GM12878 (cell line): Measurements from ENCODE around the gene ITGBL1. TPM values are rescaled to one million over a fixed set of nuclear protein-coding genes. Genes with fewer than 3 reads are reported as not detected.
A peak's percentile ranks its signal among the peaks of the same experiment; 100 is the strongest.

ENCODE experiments used
- ATAC-seq: fragments of 200-7000 bp; cut with Tn5 transposase; 3 replicates; pipeline ENCODE4 v1.9.1; 2020; ENCODE audit warnings: mild to moderate bottlenecking, moderate library complexity
- BruUV-seq: library from RNA; stranded (reverse); fragments of 400-500 nt; replicated peaks from 2 replicates; lab custom pipeline; 2021; lab: Mats Ljungman, UMichigan
- CTCF ChIA-PET: fragments of 300-600 bp; sonication (Branson Sonifier 250); formaldehyde crosslinking; extraction: SDS; loops from one replicate; lab custom pipeline; 2021; ENCODE audit warnings: inconsistent platforms; lab: Yijun Ruan, JAX
- POLR2A ChIA-PET: fragments of 350-600 bp; formaldehyde crosslinking; extraction: SDS; loops from one replicate; lab custom pipeline; 2021; ENCODE audit warnings: inconsistent platforms; lab: Charles Lee
- RAD21 ChIA-PET: fragments of 300-600 bp; sonication (Branson Sonifier 250); formaldehyde crosslinking; loops from one replicate; lab custom pipeline; 2023; ENCODE audit warnings: antibody characterized with exemption; ENCODE audit not compliant: unreplicated experiment; lab: Charles Lee
- SMC1A ChIA-PET: fragments of 300-600 bp; sonication (Branson Sonifier 250); formaldehyde crosslinking; loops from one replicate; lab custom pipeline; 2023; ENCODE audit not compliant: unreplicated experiment, uncharacterized antibody; lab: Charles Lee
- DNase-seq: peaks from one replicate; pipeline ENCODE4 v3.0.0-alpha.2; 2011; ENCODE audit warnings: low read depth, low spot score
- FAIRE-seq: peaks from 3 replicates; lab custom pipeline; 2011; peaks lifted over from hg19 to GRCh38; lab: Jason Lieb, UNC
- H2AFZ ChIP-seq: 2 replicates; pipeline ENCODE4 v1.6.0; 2011; ENCODE audit warnings: low read depth, low read length, control low read depth; ENCODE audit not compliant: control insufficient read depth
- H3K27ac ChIP-seq: 2 replicates; pipeline ENCODE4 v1.5.1; 2011; ENCODE audit warnings: control low read depth; ENCODE audit not compliant: control insufficient read depth, insufficient read depth
- H3K27me3 ChIP-seq, 2 experiments: replicated peaks in 1 of 2; 2 replicates each; pipeline versions ENCODE4 v1.6.0 to v1.6.1; 2011; ENCODE audit warnings: low read length in 1 of 2; ENCODE audit not compliant: control insufficient read depth in 2 of 2, insufficient read depth in 2 of 2
- H3K36me3 ChIP-seq, 2 experiments: 2 replicates each; pipeline ENCODE4 v1.5.1; 2011; ENCODE audit warnings: low read length in 1 of 2; ENCODE audit not compliant: control insufficient read depth in 2 of 2, insufficient read depth in 2 of 2
- H3K4me1 ChIP-seq: 2 replicates; pipeline ENCODE4 v1.6.1; 2011; ENCODE audit warnings: mild to moderate bottlenecking, low read length, moderate library complexity, mixed read lengths; ENCODE audit not compliant: control insufficient read depth, insufficient read depth
- H3K4me2 ChIP-seq: 2 replicates; pipeline ENCODE4 v1.6.0; 2011; ENCODE audit warnings: control low read depth; ENCODE audit not compliant: control insufficient read depth, insufficient read depth
- H3K4me3 ChIP-seq: fragments of 200-600 bp; sonication (generic); 2 replicates; pipeline ENCODE4 v1.5.1; 2016
- H3K79me2 ChIP-seq: 2 replicates; pipeline ENCODE4 v1.6.0; 2011; ENCODE audit warnings: low read length; ENCODE audit not compliant: control insufficient read depth, insufficient read depth
- H3K9ac ChIP-seq: 2 replicates; pipeline ENCODE4 v1.8.0; 2011; ENCODE audit warnings: low read length, control low read depth, mixed read lengths; ENCODE audit not compliant: control insufficient read depth, insufficient read depth
- H3K9me3 ChIP-seq: replicated peaks from 3 replicates; pipeline ENCODE4 v1.5.1; 2011; ENCODE audit warnings: mild to moderate bottlenecking, low read length; ENCODE audit not compliant: control insufficient read depth, insufficient read depth
- H4K20me1 ChIP-seq: 2 replicates; pipeline ENCODE4 v1.6.0; 2011; ENCODE audit not compliant: control insufficient read depth, insufficient read depth
- CEBPB ChIP-seq, 2 experiments: fragments of 150-350 bp in 1 of 2; IDR thresholded peaks; 2 replicates each; pipeline ENCODE4 v1.6.1; 2012 to 2014; ENCODE audit warnings: low read depth in 2 of 2, low read length in 2 of 2, borderline replicate concordance in 1 of 2, inconsistent platforms in 1 of 2
- CHD1 ChIP-seq: IDR thresholded peaks from 2 replicates; pipeline ENCODE4 v1.6.1; 2012; ENCODE audit warnings: low read depth, low read length, improper control_type of control experiment
- KDM1A ChIP-seq: fragments of 200-600 bp; sonication (generic); IDR thresholded peaks from 2 replicates; pipeline ENCODE4 v1.6.1; 2016; ENCODE audit warnings: borderline replicate concordance
- POLR2A ChIP-seq: IDR thresholded peaks from 2 replicates; pipeline ENCODE4 v1.6.1; 2011; ENCODE audit warnings: low read depth, mild to moderate bottlenecking, low read length
- SMAD5 ChIP-seq: IDR thresholded peaks from 2 replicates; pipeline ENCODE4 v1.6.1; 2016; ENCODE audit warnings: antibody characterized with exemption, low read depth
- SP1 ChIP-seq: IDR thresholded peaks from one replicate; pipeline ENCODE4 v1.6.1; 2011; ENCODE audit warnings: low read depth, low read length
- ZNF207 ChIP-seq: fragments of 450-650 bp; IDR thresholded peaks from 2 replicates; pipeline ENCODE4 v1.6.1; 2014; ENCODE audit warnings: antibody characterized with exemption, mild to moderate bottlenecking, borderline replicate concordance
- ZNF622 ChIP-seq: fragments of 450-650 bp; IDR thresholded peaks from 2 replicates; pipeline ENCODE4 v1.6.1; 2017; ENCODE audit warnings: mild to moderate bottlenecking, inconsistent platforms
- WGBS: methylation state at CpG from one replicate; pipeline ENCODE4 v1.1.6; 2016; ENCODE audit warnings: low lambda C conversion rate; ENCODE audit not compliant: insufficient replicate concordance, insufficient coverage; ENCODE audit errors: missing lambda C conversion rate; 5-methylcytosine and 5-hydroxymethylcytosine counted together
- in situ Hi-C: fragments of 300-500 bp; cut with MboI; formaldehyde crosslinking; loops from 9 replicates; pipeline ENCODE4 v1.14.3; 2018; ENCODE audit warnings: mixed read lengths
- intact Hi-C: fragments of 100-400 bp; cut with micrococcal nuclease; formaldehyde crosslinking; loops from one replicate; pipeline ENCODE4 v1.14.2; 2022; ENCODE audit not compliant: unreplicated experiment
- polyA plus RNA-seq, 11 experiments: library from polyadenylated mRNA; depleted of rRNA in 4 of 11; unstranded in 6 of 11; stranded (reverse) in 5 of 11; fragments of >200 nt; fragmentation: Nextera tagmentation in 4 of 11; fragmentation: Illumina TruSeq in 1 of 11; extraction: Ambion mirVana in 4 of 11; extraction: Trizol in 1 of 11; gene quantifications; 1 replicate in 1 of 11; 2 replicates in 10 of 11; pipeline versions ENCODE4 v1.2.1 to v1.2.3, GENCODE V29; 2011 to 2016; ENCODE audit warnings: inconsistent platforms in 2 of 11, missing spikeins in 2 of 11, low read depth in 1 of 11
- total RNA-seq, 4 experiments: library from RNA; depleted of rRNA in 3 of 4; stranded (reverse); fragments of >200 nt in 3 of 4; fragmentation: Illumina TruSeq in 1 of 4; extraction: Trizol in 1 of 4; gene quantifications; 2 replicates each; pipeline versions ENCODE4 v1.2.1 to v1.2.3, GENCODE V29; 2013 to 2021
- TF ChIP-seq, protein P1 (sequence below): fragments of 450-650 bp; formaldehyde crosslinking; IDR thresholded peaks from 2 replicates; pipeline ENCODE4 v1.4.0; 2020; ENCODE audit warnings: mild to moderate bottlenecking, moderate library complexity
- TF ChIP-seq, protein P2 (sequence below): fragments of 450-650 bp; IDR thresholded peaks from 2 replicates; pipeline ENCODE4 v1.6.1; 2017; ENCODE audit warnings: low read depth, mild to moderate bottlenecking, moderate library complexity
- TF ChIP-seq, protein P3 (sequence below): fragments of 450-650 bp; IDR thresholded peaks from 2 replicates; pipeline ENCODE4 v1.6.1; 2017; ENCODE audit warnings: mild to moderate bottlenecking, low read depth, inconsistent platforms; ENCODE audit not compliant: poor library complexity, severe bottlenecking
- TF ChIP-seq, protein P4 (sequence below): IDR thresholded peaks from 2 replicates; pipeline ENCODE4 v1.6.1; 2011; ENCODE audit warnings: low read depth, low read length, improper control_type of control experiment, borderline replicate concordance

Gene ITGBL1
- total and polyA plus RNA-seq, 10 of the 15 experiments (the other 5 are each of a cell fraction or from before 2014, with no cell fraction given), result 0.17 to 2.8 (median 0.28) TPM; not detected in 3

DNA sequence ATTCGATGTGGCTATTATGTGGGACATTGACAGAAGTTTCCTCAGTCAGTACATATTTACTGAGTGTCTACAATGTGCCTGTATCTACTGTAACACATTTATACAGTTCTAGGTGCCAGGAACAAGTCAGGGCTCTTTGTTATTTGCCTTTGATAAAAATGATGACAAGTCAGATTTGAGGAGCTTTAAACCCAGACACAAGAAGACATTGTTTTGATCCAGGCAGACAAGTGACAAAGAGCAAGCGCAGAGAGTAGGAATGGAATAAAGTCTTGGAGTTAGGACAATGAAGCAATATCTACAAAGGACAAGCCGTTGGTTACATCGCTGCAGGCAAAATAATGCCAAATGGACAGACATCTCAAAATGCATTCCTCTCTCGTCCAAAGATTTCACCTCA lies 70.1 kb downstream of the ITGBL1 start (continued):
- TF ChIP-seq, protein P1, sequence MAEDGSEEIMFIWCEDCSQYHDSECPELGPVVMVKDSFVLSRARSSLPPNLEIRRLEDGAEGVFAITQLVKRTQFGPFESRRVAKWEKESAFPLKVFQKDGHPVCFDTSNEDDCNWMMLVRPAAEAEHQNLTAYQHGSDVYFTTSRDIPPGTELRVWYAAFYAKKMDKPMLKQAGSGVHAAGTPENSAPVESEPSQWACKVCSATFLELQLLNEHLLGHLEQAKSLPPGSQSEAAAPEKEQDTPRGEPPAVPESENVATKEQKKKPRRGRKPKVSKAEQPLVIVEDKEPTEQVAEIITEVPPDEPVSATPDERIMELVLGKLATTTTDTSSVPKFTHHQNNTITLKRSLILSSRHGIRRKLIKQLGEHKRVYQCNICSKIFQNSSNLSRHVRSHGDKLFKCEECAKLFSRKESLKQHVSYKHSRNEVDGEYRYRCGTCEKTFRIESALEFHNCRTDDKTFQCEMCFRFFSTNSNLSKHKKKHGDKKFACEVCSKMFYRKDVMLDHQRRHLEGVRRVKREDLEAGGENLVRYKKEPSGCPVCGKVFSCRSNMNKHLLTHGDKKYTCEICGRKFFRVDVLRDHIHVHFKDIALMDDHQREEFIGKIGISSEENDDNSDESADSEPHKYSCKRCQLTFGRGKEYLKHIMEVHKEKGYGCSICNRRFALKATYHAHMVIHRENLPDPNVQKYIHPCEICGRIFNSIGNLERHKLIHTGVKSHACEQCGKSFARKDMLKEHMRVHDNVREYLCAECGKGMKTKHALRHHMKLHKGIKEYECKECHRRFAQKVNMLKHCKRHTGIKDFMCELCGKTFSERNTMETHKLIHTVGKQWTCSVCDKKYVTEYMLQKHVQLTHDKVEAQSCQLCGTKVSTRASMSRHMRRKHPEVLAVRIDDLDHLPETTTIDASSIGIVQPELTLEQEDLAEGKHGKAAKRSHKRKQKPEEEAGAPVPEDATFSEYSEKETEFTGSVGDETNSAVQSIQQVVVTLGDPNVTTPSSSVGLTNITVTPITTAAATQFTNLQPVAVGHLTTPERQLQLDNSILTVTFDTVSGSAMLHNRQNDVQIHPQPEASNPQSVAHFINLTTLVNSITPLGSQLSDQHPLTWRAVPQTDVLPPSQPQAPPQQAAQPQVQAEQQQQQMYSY (CRISPR knock-in tag), result no peak
- TF ChIP-seq POLR2A, result no peak
- no peak for TF ChIP-seq CEBPB (IDR thresholded peaks at IDR 0.05; ENCODE audit: borderline replicate concordance in 1 of 2, low read depth in 2 of 2, low read length in 2 of 2)

DNA sequence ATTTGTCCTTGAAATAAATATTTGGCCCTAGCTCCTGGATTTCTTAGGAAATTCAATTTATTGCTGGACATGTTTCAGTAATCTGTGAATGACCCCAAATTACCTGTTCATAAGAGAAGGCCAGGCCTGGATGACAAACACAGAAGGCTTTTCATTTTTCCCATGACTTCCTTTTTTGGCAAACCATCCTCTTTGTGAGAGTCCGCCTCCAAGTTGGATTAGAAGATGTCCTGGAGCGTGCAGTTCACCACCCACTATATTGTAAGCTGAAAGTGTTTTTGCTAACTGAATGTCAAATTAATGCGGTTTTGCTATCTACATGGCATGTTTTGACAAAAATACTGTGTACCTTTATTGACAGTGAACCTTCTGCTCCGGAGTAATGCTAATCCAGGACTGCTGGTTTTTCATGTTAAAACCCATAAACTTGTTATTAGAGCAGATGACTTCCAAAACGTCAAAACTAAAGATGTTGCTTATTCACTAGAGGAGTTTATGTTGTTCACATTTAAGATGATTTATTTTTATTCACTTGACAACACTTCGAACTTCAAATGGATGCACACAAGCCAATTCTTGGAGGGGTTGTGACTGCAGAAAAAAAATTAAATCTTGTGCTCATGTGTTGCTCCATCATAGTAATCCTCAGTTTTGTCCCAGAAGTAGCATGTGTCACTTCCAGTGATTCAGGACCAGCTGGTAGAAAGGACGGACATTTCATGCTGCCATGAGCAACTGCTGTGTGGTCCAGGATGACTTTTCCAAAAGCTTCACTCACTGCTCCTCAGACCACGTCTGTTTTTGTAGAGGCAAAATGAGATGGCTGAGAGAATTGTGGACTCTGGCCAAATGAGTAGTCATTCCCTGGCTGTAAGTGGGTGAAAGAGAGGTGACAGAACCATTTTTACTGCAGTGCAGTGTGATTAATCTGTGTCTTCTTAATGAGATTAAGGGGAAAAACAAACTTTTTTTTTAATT lies 71.0 kb downstream of the ITGBL1 start:
- POLR2A ChIA-PET, result interaction anchor here (0.8 kb wide), 1 partner anchor 190 kb away, joined by 3 read pairs; no protein-coding TSS in a partner anchor
- Histone ChIP-seq H4K20me1 (no peaks in the 10 kb centered on the region), H3K9ac (no peak overlapping the region), H3K36me3 (no peaks in the 10 kb centered on the region), H3K79me2 (no peaks in the 10 kb centered on the region), H3K27me3 (no peaks in the 10 kb centered on the region), H3K4me2 (no peak overlapping the region), H3K9me3 (no peaks in the 10 kb centered on the region), H2AFZ (no peak overlapping the region), H3K4me1 (no peaks in the 10 kb centered on the region), H3K4me3 (no peak overlapping the region), H3K27ac (no peak overlapping the region)
- no TSS peak for BruUV-seq
- SMC1A ChIA-PET, result interaction anchor here (0.6 to 1.3 kb wide), 5 partner anchors 9 to 234 kb away, joined by 3 read pairs; no protein-coding TSS in a partner anchor
- FAIRE-seq (no peak), DNase-seq (no peak), ATAC-seq (peak; percentile 62)
- WGBS, result 28% methylated on average over 8 of the region's 8 CpGs
- intact Hi-C loops (no loop called here), in situ Hi-C loops (no loop called here)
- RAD21 ChIA-PET, result interaction anchor here (0.6 to 1.9 kb wide), 2 partner anchors 83 to 234 kb away, joined by 3 to 7 read pairs; no protein-coding TSS in a partner anchor
- CTCF ChIA-PET, result interaction anchor here (0.6 to 1.3 kb wide), 3 partner anchors 10 to 396 kb away, joined by 3 to 6 read pairs (median 3); no protein-coding TSS in a partner anchor
- TF ChIP-seq, protein P2, sequence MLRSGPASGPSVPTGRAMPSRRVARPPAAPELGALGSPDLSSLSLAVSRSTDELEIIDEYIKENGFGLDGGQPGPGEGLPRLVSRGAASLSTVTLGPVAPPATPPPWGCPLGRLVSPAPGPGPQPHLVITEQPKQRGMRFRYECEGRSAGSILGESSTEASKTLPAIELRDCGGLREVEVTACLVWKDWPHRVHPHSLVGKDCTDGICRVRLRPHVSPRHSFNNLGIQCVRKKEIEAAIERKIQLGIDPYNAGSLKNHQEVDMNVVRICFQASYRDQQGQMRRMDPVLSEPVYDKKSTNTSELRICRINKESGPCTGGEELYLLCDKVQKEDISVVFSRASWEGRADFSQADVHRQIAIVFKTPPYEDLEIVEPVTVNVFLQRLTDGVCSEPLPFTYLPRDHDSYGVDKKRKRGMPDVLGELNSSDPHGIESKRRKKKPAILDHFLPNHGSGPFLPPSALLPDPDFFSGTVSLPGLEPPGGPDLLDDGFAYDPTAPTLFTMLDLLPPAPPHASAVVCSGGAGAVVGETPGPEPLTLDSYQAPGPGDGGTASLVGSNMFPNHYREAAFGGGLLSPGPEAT, result no peak
- TF ChIP-seq, protein P3, sequence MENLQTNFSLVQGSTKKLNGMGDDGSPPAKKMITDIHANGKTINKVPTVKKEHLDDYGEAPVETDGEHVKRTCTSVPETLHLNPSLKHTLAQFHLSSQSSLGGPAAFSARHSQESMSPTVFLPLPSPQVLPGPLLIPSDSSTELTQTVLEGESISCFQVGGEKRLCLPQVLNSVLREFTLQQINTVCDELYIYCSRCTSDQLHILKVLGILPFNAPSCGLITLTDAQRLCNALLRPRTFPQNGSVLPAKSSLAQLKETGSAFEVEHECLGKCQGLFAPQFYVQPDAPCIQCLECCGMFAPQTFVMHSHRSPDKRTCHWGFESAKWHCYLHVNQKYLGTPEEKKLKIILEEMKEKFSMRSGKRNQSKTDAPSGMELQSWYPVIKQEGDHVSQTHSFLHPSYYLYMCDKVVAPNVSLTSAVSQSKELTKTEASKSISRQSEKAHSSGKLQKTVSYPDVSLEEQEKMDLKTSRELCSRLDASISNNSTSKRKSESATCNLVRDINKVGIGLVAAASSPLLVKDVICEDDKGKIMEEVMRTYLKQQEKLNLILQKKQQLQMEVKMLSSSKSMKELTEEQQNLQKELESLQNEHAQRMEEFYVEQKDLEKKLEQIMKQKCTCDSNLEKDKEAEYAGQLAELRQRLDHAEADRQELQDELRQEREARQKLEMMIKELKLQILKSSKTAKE, result no peak
- TF ChIP-seq ZNF622 (no peak), SP1 (no peak), CHD1 (no peak), KDM1A (no peak), ZNF207 (no peak), SMAD5 (no peak)
- TF ChIP-seq, protein P4, sequence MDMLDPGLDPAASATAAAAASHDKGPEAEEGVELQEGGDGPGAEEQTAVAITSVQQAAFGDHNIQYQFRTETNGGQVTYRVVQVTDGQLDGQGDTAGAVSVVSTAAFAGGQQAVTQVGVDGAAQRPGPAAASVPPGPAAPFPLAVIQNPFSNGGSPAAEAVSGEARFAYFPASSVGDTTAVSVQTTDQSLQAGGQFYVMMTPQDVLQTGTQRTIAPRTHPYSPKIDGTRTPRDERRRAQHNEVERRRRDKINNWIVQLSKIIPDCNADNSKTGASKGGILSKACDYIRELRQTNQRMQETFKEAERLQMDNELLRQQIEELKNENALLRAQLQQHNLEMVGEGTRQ, result no peak
